ENCODE results near the gene ACSS3. TPM values are rescaled to one million over a fixed set of nuclear protein-coding genes. Genes with fewer than 3 reads are reported as not detected.
A peak's percentile ranks its signal among the peaks of the same experiment; 100 is the strongest.
"Not testable (repeated sequence)": the region's sequence is repeated elsewhere in the genome, so short reads cannot be mapped to it uniquely, and the experiment has no call there.

ACSS3 gene
- total RNA-seq, 1 donor from 2014 or later = 1.0 TPM

DNA sequence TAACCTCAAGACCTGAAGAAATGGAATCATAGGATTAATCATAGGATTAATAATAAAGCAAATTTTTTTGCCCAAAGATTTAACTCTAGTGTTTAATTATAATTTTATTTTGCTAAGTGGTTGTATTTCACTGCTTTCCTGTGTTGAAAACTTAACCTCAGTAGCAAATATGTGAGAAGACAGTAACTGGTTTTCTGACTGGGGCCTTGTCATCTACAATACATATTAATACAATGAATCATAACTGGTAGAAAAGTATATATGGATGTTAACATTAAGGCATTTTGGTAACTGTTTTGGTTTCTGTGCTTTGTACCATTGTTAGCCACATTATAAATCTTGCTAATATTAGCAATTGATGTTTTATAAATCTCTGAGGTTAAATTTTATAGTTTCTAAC lies 92.2 kb downstream of the ACSS3 start:
- no peak for DNase-seq

DNA sequence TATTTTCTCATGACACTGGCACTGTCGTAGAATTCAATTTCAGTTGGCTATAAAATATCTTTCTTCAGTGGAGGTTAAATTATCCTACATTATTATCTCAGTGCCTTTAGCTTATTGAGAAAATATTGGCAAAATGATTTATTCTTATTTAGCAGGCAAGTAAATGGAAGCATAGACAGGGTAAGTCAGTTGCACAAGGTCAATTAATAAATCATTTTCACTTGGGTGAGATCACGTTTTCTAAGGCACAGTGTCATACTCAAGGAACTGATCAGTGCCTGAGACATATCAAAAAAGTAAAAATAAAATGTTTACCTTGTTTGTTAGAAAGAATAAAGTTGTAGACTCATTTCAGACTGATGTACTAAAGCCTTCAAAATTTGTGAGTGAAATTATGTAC lies 95.0 kb downstream of the ACSS3 start:
- no peak for DNase-seq

DNA sequence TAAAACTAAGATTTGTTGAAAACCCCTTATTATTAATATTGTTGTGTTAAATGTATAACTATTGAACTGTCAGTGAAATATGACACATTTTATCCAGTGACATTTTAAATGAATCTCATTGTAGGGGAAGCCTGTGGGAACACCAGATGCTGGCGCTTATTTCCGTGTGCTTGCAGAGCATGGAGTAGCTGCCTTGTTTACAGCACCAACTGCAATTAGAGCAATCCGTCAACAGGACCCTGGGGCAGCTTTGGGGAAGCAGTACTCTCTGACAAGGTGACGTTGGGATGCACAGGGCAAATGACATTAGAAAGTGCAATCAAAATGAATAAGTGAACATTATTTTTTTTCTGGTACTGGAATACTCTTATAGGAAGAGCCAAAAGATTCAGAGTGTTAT lies 96.8 kb downstream of the ACSS3 start:
- DNase-seq = no peak

DNA sequence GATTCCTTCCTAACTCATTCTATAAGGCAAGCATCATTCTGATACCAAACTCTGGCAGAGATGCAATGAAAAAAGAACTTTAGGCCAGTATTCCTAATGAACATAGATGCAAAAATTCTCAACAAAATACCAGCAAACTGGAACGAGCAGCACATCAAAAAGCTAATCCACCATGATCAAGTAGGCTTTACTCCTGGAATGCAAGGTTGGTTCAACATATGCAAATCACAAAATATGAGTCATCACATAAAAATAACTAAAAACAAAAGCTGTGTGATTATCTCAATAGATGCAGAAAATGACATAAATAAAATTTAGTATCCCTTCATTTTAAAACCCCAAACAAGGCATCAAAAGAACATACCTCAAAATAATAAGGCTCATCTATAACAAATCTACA lies 98.9 kb downstream of the ACSS3 start:
- peak; percentile 4 for DNase-seq

DNA sequence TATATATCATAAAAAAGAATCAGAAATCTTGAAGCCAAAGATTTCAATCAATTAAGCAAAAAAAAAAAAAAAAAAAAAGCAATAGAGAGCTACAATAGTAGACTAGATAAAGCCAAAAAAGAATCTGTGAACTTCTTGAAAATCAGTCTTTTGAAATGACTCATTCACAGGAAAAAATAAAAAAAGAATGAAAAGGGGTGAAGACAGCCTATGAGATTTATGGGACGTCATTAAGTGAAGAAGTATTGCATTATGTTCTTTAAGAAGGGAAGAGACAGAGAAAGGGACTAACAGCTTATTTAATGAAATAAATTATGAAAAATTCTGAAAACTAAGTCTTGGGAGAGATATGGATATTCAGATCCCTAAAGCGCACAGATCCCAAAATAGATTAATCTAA lies 103.8 kb downstream of the ACSS3 start:
- no peak for DNase-seq

DNA sequence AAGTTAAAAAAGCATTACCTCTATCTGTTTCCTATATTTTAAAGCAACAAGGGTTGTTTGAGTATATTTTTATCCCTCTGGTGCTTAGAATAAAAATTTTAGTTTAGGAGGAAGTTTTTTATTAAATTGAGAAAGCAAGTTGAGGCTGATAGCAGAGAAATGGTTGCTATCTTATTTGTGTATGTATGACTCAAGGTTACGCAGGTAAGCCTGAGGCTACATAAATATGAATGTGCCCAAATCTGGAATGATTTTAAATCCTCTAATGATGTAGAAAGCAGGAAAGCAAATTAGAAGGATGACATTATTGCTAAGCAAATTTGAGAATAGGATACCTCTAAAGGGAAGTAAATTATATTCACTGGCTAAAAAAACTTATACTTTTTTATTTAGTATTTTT lies 109.8 kb downstream of the ACSS3 start:
- no peak for DNase-seq

DNA sequence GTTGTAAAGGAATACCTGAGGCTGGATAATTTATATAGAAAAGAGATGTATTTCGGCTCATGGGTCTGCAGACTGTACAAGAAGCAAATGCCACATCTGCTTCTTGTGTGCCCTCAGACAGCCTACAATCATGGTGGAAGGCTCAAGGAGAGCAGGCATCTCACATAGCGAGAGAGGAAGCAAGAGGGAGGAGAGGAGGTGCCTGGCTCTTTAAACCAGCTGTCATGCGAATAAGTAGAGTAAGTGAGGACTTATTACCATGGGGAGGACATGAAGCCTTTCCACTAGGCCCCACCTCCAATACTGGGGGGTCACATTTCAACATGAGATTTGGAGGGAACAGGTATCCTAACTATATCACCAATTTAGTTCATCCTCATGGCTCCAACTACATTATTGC lies 118.7 kb downstream of the ACSS3 start:
- DNase-seq = no peak

DNA sequence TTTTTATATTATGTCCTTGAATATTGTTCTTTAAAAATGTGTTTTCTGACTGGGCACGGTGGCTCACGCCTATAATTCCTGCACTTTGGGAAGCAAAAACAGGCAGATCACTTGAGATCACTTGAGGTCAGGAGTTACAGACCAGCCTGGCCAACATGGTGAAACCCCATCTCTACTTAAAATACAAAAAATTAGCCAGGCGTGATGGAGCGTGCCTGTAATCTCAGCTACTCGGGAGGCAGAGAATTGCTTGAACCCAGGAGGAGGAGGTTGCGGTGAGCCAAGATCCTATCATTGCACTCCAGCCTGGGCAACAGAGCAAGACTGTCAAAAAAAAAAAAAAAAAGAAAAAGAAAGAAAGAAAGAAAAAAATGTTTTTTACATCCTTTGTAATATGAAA lies 122.7 kb downstream of the ACSS3 start:
- not testable (repeated sequence) for DNase-seq

DNA sequence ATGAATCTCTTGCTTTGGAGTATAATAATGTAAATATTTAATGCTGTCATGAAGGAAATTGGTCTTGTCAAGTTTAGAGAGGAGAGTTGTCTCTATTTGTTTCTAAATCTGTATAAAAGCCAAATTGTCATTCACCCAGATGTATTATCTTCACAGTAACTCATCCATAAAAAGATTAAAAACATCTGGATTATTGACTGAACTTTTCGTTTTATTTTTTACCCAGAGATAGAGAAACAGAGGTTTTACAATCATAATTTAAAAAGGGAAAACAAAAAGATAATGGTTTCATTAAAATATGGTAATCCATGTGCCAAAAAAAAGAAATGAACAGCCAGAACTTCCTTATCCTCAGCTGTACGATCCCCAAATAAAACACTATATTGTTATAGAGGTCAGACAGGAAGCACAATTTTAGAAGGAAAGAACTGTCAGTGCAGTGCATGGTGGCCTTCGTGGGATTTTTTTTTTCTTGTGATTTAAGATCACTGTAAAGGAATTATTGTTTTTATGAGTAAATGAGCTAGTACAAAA lies 125.9 kb downstream of the ACSS3 start:
- DNase-seq = peak; percentile 2

DNA sequence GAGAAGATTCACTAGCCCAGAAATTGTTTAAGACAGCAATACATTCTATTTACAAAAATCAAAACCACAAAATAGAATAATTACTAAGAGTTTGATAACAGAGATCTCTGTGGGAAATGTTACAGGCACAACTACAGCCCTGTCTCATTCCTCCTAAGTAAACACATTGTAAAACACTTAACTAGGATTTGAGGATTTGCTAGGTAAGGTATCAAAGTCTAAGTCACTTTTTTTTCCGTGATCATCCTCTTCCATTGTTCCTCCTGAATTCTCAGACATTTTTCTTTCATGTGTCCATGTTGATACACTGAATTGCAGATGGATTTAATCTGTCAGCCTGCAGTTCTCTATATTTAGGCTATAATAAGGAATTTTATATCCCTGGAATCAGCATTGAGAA lies 127.5 kb downstream of the ACSS3 start:
- DNase-seq = no peak

DNA sequence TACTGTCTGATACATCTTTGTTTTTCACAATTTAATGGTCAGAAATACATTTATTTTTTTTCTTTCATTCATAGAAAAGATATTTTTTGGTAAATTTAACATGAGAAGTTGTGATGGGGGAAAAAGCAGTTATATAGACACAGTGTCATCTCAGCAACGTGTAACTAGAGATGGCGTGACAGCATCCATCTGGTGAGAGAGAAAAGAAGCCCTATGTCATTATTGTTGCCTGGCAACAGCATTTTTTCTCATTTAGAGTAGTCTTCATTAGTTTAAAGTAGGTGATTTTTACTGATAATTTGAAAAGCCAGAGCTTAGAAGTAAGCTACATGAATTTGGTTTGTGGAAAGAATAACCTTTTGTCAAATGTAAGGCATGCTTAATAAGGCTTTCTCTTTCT lies 128.6 kb downstream of the ACSS3 start:
- DNase-seq = no peak

DNA sequence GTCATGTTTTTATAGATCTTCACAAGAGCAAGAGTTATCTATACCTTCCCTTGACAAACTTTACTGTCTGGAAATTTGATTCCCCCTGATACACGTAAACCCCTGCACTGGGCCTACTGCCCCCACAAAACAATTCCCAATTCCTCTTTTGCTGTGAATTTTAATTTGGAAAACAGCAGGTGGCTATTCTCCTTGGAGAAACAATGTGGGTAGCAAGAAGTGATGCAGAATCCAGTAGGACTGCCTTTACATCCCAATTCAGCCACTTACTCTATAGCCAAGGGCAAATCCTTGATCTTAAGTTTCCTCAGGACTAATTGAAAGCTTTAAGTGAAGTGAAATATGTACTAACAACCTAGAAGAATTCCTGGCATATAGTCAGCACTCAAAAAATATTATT lies 129.3 kb downstream of the ACSS3 start:
- no peak for DNase-seq

DNA sequence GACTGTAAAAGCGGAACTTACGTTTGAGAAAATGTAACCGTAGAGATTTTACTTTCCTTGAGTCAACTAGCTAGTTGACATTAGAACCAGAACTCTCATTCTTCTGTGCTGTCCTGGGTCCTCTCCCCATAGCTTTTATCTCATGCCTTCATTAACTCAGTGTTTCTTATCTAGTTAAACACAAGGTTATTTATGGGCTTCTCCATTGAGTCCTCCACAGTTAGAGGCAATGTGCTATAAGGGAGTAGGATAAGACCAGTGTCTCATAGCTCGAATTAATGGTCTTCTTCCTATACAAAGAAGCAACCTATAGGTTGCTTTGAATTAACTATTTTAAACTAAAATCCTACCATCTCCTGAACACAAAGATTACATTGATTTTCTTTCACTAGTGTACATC lies 129.8 kb downstream of the ACSS3 start:
- DNase-seq = no peak

DNA sequence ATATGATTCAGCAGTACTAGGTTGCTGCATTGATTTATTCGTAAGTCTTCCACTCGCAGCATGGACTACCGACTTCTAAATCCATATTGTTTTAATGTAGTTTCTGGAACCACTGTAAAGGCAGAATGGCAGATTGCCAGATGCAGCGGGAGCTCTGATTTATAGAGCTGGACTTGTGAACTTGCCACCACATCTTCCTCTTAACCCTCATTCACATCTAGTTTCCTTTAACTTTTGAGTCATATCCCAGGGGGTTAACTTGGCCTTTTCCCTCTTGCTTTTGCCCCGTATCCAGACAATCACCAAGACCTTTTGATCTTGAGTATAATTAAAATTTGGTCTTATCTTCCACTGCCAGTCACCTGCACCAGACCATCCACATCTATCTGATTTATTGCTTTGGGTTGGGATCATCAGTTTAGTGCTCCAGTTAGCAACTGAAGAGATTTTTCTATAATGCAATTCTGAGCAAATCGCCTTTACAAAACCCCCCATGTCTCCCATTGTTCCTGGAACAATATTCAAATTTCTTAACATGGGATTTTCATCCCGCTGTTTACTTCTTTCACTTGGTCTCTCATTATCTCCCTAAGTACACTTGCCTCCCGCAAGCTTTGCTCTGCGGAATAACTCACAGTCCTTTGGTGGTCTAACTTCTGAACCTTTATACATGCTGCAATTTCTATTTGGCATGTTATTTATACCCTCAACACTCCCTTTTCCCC lies 130.5 kb downstream of the ACSS3 start:
- peak; percentile 64 for DNase-seq

DNA sequence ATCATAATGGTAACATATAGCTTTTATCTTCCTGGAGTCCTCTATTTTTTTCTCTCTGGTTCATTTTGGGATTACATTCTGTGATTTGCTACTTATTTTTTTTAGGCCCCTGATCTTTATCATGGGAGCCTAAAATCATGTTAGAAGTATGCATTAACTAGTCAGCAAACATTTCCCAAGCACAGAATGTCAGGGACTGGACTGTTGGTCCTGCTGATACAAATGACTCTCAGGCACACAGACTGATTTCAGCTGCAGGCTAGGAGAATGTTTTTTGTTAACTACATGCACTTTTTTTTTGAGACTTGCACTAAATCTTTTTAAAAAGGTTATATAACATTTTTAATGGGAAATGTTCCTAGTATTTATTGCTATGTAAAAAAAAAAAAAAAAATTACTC lies 131.1 kb downstream of the ACSS3 start:
- DNase-seq = no peak

DNA sequence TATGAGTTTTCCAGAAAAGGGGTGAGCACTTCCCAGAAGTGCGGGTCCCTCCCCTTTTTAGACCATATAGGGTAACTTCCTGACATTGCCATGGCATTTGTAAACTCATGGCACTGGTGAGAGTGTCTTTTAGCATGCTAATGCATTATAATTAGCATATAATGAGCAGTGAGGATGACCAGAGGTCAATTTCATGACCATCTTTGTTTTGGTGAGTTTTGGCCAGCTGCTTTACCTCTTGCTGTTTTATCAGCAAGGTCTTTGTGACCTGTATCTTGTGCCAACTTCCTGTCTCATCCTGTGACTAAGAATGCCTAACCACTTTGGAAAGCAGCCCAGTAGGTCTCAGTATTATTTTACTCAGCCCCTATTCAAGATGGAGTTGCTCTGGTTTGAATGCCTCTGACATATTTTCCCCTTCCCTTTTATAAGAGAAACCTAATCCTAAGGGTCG lies 131.9 kb downstream of the ACSS3 start:
- peak; percentile 68 for DNase-seq

DNA sequence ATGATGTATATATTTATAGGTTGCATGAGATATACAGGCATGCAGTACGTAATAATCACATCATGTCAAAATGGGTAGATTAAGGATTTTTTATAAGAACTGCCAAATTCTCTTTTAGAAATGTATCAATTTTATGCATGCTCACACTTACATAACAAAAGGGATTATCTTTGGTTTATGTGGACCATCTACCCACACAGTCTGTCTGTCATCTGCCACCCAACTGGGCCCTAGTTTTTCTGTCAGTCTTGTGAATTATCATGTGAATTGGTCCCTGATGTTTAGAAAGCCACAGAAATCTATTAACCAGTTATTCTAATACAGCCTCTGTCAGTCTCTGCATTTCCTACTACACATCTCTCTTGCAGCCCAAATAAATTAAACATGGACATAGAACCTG lies 133.4 kb downstream of the ACSS3 start:
- DNase-seq = no peak

DNA sequence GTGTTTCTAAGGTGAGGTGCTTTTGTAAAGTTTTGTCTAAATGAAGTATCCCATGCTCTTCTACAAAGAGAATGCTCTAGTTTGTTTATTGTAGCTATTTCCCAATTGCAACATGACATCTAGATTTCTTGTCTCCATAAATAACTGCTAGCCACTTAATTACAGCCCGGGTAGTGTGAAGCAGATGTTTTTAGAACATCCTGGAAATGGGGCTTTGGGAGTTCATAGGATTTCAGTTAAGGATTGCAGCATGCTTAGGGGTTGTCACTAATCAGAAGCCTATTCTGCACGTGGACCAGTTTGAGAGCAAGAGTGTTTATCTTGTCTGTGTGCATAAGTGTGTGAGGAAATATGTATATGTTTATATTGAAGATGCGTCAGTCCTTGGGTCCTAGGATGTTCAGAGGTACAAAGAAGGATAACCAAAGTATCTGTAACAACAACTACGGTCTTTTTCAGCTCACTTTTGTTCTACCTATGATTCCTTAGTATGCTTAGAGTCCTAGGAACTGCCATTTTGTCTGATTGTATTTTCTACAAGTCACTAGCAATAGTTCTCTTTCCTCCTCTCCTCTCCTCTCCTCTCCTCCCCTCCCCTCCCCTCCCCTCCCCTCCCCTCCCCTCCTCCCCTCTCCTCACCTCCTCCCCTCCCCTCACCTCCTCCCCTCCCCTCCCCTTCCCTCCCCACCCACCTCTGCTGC lies 135.3 kb downstream of the ACSS3 start:
- no peak for DNase-seq

DNA sequence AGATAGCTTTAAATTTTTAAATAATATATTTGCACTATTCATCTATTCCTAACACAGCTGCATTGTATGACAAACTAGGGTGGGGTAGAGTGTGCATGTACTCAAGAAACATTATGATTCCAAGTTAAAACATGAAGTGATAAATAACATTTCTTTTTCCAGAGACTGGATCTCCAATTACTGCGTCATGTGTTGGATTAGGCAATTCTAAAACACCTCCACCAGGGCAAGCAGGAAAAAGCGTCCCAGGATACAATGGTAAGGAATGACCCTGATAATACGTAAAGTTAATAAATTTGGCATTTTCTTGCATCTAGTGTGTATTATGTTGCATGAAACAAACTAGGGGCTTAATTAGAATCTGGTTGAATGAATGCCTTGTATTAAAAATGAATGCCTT lies 138.9 kb downstream of the ACSS3 start:
- DNase-seq = no peak

DNA sequence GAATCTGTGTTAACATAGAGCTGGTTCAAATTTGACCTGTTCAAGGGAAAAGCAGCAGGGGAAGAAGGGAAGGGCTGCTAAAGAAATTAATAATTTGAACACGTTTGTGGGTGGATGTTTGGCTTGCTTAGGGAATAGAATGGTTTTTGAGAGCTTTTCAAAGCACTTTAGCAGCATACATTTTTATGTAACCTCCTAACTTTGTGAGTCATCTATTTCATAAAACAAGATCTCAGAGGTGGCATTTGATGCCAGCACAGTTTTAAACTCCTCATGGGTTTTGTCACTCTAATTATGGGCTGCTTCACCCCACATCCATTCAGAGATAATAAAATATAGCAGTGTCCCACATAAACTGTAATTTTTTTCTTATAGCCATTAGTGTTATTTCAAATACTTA lies 143.8 kb downstream of the ACSS3 start:
- no peak for DNase-seq

DNA sequence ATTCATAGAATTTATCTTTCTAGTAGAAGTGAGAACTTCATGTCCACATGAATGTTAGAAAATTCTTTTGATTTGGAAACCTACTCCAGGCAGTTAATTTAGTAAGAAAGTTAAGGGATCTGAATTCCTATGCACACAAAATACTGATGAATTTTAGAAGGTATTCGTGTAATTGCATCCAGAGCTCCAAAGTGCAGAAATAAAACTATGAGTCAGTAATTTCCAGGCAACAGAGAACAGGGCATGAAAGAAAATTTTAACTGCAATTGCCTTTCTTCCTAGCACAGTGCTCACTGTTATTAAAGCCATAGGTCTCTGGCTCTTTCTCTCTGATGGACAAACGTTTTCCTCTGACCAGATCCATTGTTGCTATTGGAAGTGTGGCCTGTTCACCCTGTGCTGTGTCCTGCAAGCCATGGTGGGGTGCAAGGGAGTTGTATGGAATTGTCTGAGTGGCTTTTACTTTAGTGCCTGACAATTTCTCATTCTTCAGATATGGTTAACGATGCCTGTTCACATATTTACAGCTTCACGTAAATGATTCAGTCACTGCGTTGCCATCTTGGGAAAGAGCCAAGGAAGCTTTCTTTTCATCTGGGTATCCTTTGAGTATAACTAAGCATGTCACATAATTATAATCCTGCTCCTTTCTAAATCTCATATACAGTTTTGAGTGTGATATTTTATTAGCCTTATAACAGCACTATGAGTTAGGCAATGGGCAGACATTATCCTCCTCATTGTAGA lies 145.1 kb downstream of the ACSS3 start:
- no peak for DNase-seq

DNA sequence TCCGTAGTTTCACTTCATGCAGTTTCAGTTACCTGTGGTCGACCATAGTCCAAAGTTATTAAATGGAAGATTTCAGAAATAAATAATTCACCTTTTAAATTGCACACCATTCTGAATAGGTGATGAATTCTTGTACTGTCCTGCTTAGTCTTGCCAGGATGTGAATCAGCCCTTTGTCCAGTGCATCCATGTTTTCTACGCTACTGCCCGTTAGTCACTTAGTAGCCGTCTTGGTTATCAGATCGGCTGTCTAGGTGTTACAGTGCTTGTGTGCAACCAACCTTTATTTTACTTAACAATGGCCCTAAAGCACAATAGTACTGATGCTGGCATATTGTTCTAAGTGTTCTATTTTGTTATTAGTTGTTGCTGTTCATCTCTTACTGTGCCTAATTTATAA lies 146.7 kb downstream of the ACSS3 start:
- DNase-seq = no peak

DNA sequence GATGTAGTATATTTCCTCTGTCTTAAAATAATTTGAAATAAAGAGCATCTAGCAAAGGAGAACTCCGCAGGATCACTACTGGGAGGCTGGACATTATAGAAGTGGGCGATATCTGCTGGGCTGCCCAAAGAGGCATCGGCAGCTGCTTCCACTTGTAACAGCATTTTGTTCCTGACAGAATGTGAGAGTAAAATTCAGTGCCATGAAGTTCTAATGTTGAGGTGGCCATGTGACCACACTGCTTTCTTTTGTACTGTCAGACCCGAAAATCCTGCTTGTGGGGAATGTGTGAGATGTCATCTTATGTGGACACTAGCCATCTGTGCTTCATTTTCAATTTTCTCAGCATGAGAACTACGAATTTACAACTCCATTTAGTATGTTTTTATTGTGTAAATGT lies 151.9 kb downstream of the ACSS3 start:
- no peak for DNase-seq

Data from dermis blood vessel endothelial cell (primary cell).